ENCODE measurements around the gene DUOX1. TPM values are rescaled to one million over a fixed set of nuclear protein-coding genes. Genes with fewer than 3 reads are reported as not detected.
A peak's percentile ranks its signal among the peaks of the same experiment; 100 is the strongest.
"Not testable (repeated sequence)": the region's sequence is repeated elsewhere in the genome, so short reads cannot be mapped to it uniquely, and the experiment has no call there.

The DUOX1 gene
- total and polyA plus RNA-seq, 7 donors, result under 0.01 to 1.7 (median 0.79) TPM; not detected in 3

GRCh38 chr15:45134682-45135604 lies 5.1 kb downstream of the DUOX1 start:
- no peak for DNase-seq
- Histone ChIP-seq H3K27ac (no peak overlapping the region), H3K27me3 (peaks cover 14 to 75% (median 34%) of the 10 kb centered on the region in 3 donors), H3K9me3 (no peaks in the 10 kb centered on the region), H3K4me3 (peak overlapping the region in 2 of 4 donors; percentile 3 to 27), H3K36me3 (no peaks in the 10 kb centered on the region), H3K4me1 (peaks cover 0 to 10% (median 8%) of the 10 kb centered on the region in 4 donors)
- TF ChIP-seq EP300 (IDR thresholded peaks at IDR 0.05) (no peak), POLR2A (IDR thresholded peaks at IDR 0.05) (no peak)
- WGBS, 2 donors, result 2 to 7% methylated on average over 57 of the region's 57 CpGs
- intact Hi-C loops (cut with DNase I), result no loop called here

GRCh38 chr15:45135705-45136377 lies 6.0 kb downstream of the DUOX1 start:
- H3K9me3 ChIP-seq; H3K4me3 ChIP-seq; H3K4me1 ChIP-seq; H3K36me3 ChIP-seq; DNase-seq; intact Hi-C loops (cut with DNase I); H3K27ac ChIP-seq: not testable (repeated sequence)
- H3K27me3 ChIP-seq, result peaks cover 13 to 67% (median 26%) of the 10 kb centered on the region in 3 donors
- 17 to 18% methylated on average over 11 of the region's 37 CpGs for WGBS, 2 donors

- DNase-seq, result no peak
- intact Hi-C loops (cut with DNase I), result no loop called here
- H3K27me3 ChIP-seq, result peaks cover 13 to 67% (median 26%) of the 10 kb centered on the region in 3 donors
Observed at GRCh38 chr15:45136378-45136764, 6.6 kb downstream of the DUOX1 start.

GRCh38 chr15:45137703-45138102 lies 7.9 kb downstream of the DUOX1 start:
- WGBS, 2 donors, result 79 to 91% methylated on average over 8 of the region's 8 CpGs
- no peaks in the 10 kb centered on the region for H3K9me3 ChIP-seq
- H3K27ac ChIP-seq, result no peak overlapping the region
- intact Hi-C loops (cut with DNase I), result no loop called here
- peaks cover 13 to 69% (median 26%) of the 10 kb centered on the region in 3 donors for H3K27me3 ChIP-seq
- no peak for DNase-seq
- H3K36me3 ChIP-seq, result no peaks in the 10 kb centered on the region
- H3K4me3 ChIP-seq, result no peak overlapping the region
- peaks cover 0 to 8% (median 6%) of the 10 kb centered on the region in 4 donors for H3K4me1 ChIP-seq
- TF ChIP-seq EP300 (IDR thresholded peaks at IDR 0.05) (no peak), CTCF (IDR thresholded peaks at IDR 0.05) (no peak), POLR2AphosphoS5 (IDR thresholded peaks at IDR 0.05) (no peak), POLR2A (IDR thresholded peaks at IDR 0.05) (no peak)

More at GRCh38 chr15:45136378-45136764, 6.6 kb downstream of the DUOX1 start:
- 19 to 20% methylated on average over 10 of the region's 10 CpGs for WGBS, 2 donors
- TF ChIP-seq POLR2AphosphoS5 (IDR thresholded peaks at IDR 0.05) (no peak), CTCF (IDR thresholded peaks at IDR 0.05) (no peak), EP300 (IDR thresholded peaks at IDR 0.05) (no peak), POLR2A (IDR thresholded peaks at IDR 0.05) (no peak)
- Histone ChIP-seq H3K27ac (no peak overlapping the region), H3K4me1 (peaks cover 0 to 8% (median 6%) of the 10 kb centered on the region in 4 donors), H3K4me3 (no peak overlapping the region), H3K36me3 (no peaks in the 10 kb centered on the region), H3K9me3 (no peaks in the 10 kb centered on the region)

- Histone ChIP-seq H3K36me3 (no peaks in the 10 kb centered on the region), H3K27ac (no peak overlapping the region), H3K4me3 (no peak overlapping the region), H3K9me3 (no peaks in the 10 kb centered on the region), H3K4me1 (peaks cover 0 to 8% (median 6%) of the 10 kb centered on the region in 4 donors), H3K27me3 (peaks cover 13 to 55% (median 22%) of the 10 kb centered on the region in 3 donors)
- intact Hi-C loops (cut with DNase I), result no loop called here
- WGBS, 2 donors, result 81 to 85% methylated on average over 12 of the region's 12 CpGs
- TF ChIP-seq EP300 (IDR thresholded peaks at IDR 0.05) (no peak), CTCF (IDR thresholded peaks at IDR 0.05) (no peak), POLR2AphosphoS5 (IDR thresholded peaks at IDR 0.05) (no peak), POLR2A (IDR thresholded peaks at IDR 0.05) (no peak)
- no peak for DNase-seq
Observed at GRCh38 chr15:45138814-45139765, 9.3 kb downstream of the DUOX1 start.

Measured in sigmoid colon (tissue), 7 donors.